GM21381 (cell line): ENCODE results near the gene TBC1D16.
A peak's percentile ranks its signal among the peaks of the same experiment; 100 is the strongest.
"Not testable (repeated sequence)": the region's sequence is repeated elsewhere in the genome, so short reads cannot be mapped to it uniquely, and the experiment has no call there.

ENCODE experiments used
- ATAC-seq: cut with Tn5 transposase; IDR thresholded peaks from one replicate; pipeline ENCODE4 v1.9.1; 2021; ENCODE audit warnings: mild to moderate bottlenecking, moderate library complexity; ENCODE audit not compliant: unreplicated experiment

The TBC1D16 gene

DNA sequence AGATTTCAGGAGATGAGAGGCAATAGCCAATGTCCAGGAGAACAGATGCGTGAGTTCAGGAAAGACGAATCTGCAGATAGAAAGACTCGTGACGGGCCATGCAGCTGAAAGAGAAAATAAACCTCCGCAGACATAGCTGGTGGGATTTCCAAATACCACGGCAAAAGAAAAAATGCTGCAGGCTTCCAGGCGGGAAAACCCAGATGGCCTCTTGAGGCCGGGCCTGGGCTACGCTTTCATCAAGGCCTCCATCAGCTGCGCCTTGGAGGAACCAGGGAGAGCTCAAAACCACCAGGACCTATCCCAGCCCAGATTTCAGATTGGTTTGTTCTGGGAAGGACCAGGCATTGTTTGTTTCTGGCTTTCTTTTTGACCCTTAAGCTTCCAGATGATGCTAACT is 17.4 kb upstream of the TBC1D16 start:
- ATAC-seq = no peak

DNA sequence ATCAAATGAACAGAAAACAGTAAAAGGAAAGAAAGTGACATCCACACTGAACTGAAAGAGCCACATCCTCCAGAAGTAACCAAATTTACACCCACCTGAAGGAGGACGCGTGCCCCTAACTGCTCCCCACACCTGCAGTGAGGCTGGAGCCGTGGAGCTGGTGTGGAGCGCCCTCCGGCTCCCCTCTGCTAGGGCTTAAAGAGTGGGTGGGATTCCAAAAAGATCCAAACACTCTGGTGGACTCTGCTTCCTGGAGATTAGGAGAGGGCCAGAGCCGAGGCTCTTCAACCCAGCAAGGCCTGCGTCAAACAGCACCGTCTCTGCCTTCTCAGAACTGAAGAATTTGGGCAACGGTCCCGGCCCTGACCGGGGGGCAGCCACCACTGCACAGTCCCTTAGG is 16.0 kb upstream of the TBC1D16 start:
- ATAC-seq = no peak

DNA sequence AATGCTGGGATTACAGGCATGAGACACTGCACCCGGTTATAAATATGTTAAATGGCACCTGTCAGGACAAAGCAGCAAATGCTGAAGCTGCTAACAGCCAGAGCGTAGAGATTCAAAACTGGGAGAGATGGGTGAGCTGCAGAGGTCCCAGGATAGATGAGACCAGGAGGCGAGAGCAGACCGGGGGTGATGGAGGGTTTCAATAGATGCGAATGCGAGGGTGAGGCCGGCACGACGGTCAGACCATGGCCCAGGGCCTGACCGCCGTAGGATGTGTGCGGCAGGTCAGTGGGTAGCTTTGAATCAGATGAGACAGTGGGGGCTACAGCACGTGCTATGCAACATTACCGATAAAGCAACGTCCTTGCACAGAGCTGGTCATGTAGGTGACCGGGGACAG is 15.0 kb upstream of the TBC1D16 start:
- no peak for ATAC-seq

DNA sequence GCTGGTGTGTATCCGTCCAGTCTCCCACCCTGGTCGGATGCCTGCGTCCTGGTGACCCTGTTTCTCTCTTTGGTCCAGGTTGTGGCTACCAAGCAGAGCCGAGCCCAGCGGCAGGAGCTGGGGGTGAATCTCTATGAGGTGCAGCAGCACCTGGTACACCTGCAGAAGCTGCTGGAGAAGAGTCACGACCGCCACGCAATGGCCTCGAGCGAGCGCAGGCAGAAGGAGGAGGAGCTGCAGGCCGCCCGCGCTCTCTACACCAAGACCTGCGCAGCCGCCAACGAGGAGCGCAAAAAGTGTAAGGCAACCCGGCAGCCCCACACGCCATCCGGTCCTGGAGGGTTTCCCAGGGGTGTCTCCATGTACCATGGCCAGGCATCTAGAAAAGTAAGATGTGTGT is 14.3 kb upstream of the TBC1D16 start:
- no peak for ATAC-seq

DNA sequence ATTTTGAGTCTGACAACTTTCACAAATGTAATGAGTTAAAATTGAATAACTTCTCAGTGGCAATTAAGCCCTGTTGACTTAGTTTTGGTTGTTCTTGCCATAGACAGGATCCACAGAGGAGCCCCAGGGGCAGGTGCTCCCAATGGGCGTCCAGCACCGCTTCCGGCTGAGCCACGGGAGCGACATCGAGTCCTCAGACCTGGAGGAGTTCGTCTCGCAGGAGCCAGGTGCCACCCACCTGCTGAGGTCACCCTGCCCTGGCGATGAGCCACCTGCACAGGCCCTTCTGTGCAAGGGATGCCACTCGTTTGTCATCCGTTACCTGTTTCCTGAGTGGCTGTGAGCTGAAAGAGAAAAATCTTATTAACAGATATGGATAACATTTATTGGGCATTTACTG is 11.5 kb upstream of the TBC1D16 start:
- ATAC-seq = no peak

DNA sequence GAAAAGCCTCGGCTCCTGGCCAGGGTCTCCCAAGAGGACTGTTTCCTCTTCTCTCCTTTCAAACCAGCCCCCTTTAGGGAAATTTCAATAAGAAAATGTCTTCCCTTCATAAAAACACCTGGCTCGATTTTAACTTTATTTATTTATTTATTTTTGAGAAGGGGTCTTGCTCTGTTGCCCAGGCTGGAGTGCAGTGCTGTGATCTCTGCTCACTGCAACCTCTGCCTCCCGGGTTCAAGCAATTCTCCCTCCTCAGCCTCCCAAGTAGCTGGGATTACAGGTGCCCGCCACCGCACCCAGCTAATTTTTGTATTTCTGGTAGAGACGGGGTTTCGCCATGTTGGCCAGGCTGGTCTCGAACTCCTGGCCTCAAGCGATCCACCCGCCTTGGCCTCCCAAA is 11.0 kb upstream of the TBC1D16 start:
- ATAC-seq = not testable (repeated sequence)

DNA sequence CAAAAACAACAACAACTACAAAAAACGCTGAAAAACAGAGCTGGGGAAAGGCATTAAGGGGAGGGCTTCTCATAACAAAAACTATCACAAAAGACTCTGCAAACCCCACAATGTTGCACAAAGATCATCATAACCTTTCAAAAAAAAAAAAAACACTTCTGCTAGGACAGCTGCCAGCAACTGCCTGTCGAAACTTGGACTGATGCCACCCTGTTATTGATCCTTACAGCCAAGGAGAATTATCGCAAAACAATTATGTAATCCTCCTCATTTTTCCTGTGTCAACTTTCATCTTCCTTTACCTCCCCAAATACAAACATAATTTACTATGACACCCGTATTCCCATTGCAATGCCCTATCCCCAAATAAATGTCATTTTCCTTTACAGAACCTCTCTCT is 10.0 kb upstream of the TBC1D16 start:
- no peak for ATAC-seq

DNA sequence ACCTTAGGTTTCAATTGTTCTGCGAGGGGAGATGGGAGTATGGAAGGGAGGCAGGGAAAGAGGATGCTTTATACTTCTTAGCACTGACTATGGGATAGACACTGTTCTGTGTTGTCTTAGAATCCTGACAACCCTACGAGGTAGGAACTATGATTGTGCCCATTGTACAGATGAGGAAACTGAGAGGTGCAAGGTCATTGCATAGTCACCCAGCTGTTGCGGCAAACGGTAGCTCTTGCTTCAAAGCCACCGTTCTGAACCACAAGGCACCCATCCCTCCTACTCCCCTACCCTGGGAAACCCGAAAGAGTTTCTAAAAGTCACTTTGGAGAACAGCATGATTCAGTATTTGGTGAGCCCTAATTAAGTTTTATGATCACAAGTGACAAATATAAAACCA is 8.3 kb upstream of the TBC1D16 start:
- no peak for ATAC-seq

DNA sequence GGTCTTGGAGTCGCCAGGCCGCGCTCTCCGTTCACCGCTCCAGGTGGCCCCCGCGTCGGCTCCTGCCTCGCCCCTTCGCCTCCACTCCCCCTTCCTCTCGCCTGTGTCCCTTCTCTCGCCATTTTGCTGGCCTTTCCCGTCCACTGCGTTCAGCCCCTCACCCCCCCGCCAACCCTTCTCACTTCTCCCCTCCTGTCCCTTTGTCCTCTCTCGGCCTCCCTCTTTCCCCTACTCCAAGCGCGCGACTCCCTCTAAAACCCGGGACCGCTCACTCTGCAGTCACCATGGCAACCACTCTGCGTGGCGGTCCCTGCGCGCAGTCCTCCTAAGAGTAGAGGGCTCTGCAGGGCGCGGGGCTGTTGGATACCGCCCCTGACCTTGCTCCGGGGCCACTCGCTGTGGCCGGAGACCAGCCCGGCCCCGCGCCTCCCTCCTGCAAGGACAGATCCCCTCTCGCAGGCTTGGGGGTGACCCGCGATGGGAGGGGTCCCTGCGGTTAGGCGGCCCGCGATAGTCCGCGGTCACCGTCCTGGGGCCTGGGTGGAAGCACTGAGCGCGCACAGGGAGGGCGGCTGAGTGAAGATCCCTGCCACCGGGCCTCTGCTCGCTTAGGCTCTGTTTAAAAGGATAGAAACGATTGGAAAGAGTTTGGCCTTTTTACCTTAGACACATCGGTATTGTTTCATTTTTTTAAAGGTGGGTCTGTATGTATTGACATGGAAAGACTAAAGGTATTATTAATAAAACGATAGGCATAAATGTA is 1.2 kb upstream of the TBC1D16 start:
- ATAC-seq = no peak

DNA sequence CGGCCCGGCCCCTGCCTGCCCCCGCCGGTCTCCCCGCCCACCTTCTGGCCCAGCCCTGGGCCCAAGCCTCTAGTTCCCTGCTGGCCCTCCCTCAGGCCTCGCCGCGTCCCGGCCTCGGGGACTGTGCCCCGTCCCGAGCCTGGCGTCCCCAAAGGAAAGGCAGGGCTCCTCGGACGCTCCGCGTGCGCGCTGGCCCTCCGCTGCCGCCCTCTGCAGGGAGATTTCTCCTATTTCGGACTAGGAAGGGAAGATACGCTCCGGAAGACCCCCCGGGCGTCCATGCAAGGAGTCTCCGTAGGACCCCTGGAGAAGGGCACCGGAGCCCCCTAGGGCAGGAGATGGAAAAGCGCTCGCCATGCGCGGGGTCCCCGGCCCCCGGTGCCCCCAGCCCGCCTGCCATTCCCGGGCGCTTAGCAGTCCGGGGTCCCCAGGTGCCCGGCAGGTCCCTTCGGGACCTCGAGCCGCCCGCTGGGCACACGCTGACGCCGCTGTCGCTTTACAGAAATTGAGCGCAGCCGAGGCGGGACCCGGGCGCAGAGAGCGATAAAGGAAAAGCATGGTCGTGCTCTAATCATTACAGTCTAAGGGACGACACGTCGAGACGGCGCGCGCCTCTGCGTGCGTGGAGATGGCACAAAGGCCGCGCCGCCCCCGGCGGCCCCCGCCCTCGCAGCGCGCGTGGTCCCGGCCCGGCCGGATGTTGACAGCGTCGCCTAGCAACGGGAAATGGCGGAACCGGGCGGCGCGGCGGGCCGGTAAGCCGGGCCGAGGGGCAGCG is 454 bp upstream of the TBC1D16 start, which contains the start of gene CCDC40:
TSS of gene CCDC40 (plus strand) at position 706 of the 778 bp plus-strand sequence. CDS start at position 727, 21 bp downstream.
- peak; percentile 49 for ATAC-seq

DNA sequence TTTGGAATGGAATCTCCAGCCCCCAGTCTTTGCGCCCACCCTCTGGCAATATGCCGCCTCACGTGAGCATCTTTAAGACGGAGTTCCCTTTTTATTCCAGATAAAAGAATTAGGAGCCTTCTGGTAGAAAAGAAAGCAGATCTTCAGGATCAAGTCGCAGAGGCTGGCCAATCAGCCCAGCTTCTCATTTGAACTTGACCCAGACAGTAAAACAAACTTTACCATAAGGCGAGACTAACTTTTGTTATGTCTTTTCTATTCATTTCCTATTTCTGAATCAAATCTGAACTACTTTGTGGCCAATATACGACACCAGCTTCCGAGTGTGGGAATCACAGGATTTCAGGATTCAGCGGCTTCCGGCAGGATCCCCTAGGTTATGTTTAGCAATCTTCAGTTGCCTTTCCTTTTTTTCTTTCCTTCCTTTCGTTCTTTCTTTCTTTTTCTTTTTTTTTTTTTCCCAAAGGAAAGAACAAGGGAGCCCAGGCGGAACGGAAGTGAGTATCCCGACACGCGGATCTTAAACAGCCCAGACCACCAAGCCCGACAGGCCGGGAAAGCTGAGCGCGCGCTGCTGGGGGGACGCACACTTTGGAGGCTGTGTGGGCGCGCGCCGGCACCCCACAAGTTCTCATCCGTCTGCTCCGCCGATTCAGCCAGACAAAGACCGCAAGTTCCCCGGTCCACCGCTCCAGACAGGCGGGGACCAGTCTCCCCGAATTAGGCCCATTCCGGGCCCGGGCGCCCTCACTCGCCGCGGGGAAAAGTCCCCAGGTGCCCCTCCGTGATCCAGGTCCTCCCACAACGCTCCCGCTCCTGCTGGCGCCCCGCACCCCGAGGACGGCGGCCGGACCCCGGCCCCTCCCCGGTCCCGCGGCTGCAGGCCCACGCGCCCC is 633 bp downstream of the TBC1D16 start:
- ATAC-seq = peak; percentile 16

DNA sequence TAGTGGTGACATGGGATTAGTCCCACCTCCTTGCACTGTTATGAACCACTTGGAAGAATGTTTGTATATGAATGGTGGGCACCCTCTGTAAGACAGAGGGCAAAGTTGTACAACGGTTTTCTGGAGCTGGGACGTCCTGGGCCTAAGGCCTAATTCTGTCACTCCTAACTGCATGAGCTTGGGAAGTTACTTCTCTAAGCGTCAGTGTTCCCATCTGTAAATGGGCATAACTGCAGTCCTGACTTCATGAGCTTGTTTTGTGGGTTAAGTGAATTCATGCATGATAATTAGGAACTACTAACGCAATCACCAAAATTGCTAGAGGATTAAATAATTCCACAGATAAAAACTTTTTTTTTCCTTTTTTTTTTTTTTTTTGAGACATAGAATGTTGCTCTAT is 1.8 kb downstream of the TBC1D16 start:
- no peak for ATAC-seq

DNA sequence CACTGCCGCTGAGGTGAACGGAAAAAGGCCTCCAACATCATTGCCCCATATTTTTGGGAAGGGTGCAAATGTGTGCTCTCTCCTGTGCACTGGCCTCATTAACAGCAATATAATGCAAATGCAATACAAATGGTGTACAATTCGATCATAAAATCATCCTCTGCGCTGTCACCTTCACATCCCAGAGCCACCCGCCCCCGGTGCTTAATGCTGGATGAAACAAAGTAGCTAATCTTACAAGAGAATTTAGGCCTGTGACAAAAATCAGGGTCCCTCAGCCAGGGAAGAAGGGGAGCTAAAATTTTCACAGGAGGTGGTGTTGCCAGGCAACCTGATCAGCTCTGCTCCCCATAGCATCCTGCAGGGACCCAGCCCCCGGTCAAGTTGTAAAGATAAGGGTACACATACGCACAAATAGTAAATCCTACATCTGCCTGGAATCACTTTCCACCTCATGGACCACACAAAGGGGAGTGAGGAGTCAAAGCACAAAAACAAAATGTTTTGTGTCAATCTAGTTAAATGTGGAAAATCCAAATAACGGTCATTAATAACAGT is 3.0 kb downstream of the TBC1D16 start:
- no peak for ATAC-seq

DNA sequence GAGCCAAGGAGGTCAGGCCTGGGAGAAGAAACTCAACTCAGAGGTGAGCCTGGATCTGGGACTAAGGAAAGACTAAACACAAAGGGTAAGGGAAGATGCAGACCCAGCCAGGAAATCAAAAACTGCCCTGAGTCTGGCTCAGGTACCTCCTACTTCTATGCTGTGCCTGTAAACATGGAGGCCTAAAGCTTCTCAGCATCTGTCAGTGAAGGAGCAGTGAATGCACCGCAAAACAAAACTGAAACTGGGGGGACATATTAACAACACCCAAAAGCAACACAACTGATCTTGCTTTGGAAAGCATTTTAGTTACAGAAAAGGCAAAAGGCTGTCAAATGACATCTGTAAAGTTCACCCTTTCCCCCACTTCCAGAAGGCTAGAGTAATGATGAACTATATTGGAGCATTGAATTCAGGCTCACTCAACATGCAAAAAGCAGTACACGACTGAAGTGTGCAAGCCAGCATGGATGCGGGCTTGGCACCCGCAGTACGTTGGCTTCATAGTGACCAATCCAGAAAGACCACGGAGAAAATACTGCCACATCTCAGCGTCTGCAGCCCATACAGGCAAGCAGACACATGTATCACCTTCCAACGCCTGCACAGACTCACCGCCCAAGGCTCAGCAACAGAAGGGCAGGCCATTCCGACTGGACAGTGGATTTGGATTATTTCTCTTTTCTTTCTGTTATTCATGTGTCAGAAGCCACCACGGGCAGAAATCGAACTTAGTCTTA is 3.8 kb downstream of the TBC1D16 start:
- no peak for ATAC-seq

DNA sequence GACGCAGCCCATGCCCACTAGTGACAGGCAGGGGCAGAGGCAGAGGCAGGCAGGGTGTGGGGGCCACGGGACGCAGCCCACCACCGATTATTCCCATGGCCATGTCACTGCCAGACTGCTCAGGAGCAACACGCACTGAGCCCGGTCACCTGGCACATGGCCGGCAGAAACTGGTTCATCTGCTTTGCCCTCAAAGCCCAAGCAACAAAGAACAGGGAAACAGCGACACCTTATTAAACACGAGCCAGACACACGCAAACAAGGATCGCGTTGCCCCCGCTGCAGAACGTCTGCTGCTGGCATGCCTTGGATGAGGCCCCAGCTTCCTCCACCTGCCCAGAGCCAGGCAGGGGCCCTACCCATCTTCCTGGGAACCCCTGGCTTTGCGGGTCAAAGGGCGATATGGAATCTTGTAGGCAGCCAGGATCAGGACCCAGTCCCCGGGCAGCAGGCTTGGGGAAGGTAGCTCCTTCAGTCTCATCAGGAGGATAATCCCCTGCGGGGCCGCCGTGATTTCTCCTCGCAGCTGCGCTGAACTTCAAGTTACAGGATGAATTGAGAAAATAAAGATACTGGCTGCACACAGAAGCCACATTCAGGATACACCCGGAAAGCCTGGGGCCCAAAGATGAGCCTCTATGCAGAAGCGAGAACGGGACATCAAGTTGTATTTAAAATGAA is 4.8 kb downstream of the TBC1D16 start:
- ATAC-seq = no peak

DNA sequence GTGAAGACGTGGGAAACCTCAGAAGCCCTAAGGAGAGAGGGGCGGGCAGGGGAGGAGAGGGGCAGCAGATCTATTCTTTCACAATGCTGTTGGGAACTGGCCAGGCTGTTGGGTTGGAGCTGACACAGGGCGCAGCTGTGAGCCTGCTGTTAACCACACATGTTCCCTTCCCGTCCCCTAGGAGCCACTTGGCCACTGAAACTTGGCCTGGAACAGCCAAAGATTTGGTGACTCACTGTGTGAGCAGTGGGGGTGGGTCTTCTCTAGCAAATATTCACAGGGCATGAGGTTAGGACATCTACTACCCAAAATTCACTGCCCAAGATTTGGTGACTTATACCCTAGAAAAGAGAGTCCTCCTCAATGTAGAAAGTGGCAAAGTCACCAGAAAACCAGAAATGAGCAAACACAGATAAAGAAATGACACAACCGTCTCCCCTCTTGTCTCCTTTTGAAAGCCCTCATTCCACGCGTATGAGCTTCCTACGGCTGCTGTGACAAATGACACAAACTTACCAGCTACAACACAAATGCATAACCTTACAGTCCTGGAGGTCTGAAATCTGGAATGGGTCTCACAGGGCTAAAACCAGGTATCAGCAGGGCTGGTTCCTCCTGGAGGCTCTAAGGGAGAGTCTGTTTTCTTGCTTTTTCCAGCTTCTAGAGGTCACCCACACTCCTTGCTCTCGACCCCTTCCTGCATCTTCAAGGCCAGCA is 6.3 kb downstream of the TBC1D16 start:
- no peak for ATAC-seq

DNA sequence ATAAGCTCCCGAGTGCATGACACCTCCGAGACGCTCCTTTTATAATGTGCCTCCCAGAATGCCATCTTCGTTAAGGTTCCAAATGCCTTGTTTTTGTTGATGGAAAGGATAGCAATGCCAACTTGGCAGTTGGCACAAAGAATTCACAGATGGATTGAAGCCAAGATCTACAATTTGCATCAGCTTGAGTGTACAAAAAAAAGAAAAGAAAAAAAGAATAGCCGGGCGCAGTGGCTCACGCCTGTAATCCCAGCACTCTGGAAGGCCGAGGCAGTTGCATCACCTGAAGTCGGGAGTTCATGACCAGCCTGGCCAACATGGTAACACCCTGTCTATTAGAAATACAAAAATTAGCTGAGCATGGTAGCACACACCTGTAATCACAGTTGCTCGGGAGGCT is 7.6 kb downstream of the TBC1D16 start:
- ATAC-seq = no peak

DNA sequence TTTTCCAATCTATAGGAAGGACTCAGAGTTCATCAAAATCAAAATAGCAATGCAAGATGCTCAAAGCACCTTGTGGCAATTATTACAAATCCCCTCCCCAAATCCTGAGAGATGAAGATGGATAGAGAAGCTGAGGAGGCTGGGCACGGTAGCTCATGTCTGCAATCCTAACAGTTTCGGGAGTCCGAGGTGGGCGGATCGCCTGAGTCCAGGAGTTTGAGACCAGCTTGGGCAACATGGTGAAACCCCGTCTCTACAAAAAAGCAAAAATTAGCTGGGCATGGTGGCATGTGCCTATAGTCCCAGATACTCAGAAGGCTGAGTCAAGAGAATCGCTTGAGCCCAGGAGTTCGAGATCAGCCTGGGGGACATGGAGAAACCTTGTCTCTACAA is 8.6 kb downstream of the TBC1D16 start:
- no peak for ATAC-seq

DNA sequence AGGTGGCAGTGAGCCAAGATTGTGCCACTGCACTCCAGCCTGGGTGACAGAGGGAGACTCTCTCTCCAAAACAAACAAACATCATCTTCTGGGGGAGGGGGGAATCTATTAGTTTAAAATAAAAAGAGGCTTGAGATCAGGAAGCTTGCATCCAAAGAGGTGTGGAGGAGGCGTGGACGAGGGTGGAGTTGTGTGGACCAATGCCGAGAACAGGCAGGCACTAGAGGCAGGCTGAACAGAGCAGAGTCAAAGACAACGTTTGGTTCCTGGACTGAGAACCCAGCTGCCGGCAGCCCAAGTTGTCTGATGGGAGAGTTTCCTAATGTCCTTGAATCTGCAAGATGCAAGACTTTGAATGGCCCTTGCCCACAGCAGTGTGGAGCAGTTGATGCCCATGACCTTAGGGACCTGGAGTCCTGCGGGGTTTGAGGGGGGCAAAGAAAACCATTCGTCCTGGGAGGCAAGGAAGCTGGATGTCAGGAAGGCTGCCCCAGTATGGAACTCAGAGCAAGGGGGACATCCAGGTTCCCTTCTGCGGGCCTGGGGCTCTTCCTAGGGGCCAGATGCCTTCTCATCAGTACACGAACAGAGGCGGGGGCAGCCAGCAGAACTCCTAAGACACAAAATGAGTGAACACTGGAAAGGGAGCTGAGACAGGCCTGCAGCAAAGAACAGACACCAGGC is 9.2 kb downstream of the TBC1D16 start:
- no peak for ATAC-seq
